Coronary artery (tissue), 2 donors: ENCODE results near the gene ALDH1L1.

ENCODE experiments used
- DNase-seq: peaks from one replicate; pipeline ENCODE4 v3.0.0-alpha.2; 2017; ENCODE audit warnings: low spot score
- H3K27ac ChIP-seq, 2 donors: fragments of 200-600 bp; sonication (generic); one replicate each; pipeline ENCODE4 v1.5.1; 2016 to 2019
- H3K4me3 ChIP-seq: fragments of 200-600 bp; sonication (generic); 2 replicates; pipeline ENCODE4 v1.5.1; 2016; ENCODE audit warnings: mild to moderate bottlenecking, moderate library complexity
- CTCF ChIP-seq: fragments of 200-600 bp; sonication (generic); IDR thresholded peaks from one replicate; pipeline ENCODE4 v1.5.1; 2019; ENCODE audit warnings: antibody characterized with exemption

Gene ALDH1L1

GRCh38 chr3:126134219-126134975, 46.0 kb downstream of the ALDH1L1 start:
- peak; percentile 75 for DNase-seq
- TF ChIP-seq CTCF = peak; percentile 93
- H3K4me3 ChIP-seq = no peak overlapping the region

GRCh38 chr3:126133606-126134005, 46.8 kb downstream of the ALDH1L1 start:
- DNase-seq = peak; percentile 46
- no peak for TF ChIP-seq CTCF
- no peak overlapping the region for H3K4me3 ChIP-seq
- no peak overlapping the region for H3K27ac ChIP-seq

More at GRCh38 chr3:126134219-126134975, 46.0 kb downstream of the ALDH1L1 start:
- no peak overlapping the region for H3K27ac ChIP-seq

GRCh38 chr3:126132751-126133511, 47.5 kb downstream of the ALDH1L1 start:
- H3K27ac ChIP-seq = no peak overlapping the region
- DNase-seq = peak; percentile 41
- H3K4me3 ChIP-seq = no peak overlapping the region
- no peak for TF ChIP-seq CTCF

GRCh38 chr3:126131881-126132750, 48.3 kb downstream of the ALDH1L1 start:
- Histone ChIP-seq H3K27ac (no peak overlapping the region), H3K4me3 (no peak overlapping the region)
- no peak for TF ChIP-seq CTCF
- peak; percentile 54 for DNase-seq

GRCh38 chr3:126130981-126131745, 49.2 kb downstream of the ALDH1L1 start:
- peak; percentile 60 for DNase-seq
- TF ChIP-seq CTCF = no peak
- H3K27ac ChIP-seq = no peak overlapping the region
- H3K4me3 ChIP-seq = no peak overlapping the region
